ENCODE measurements around the gene PCDH15. TPM values are rescaled to one million over a fixed set of nuclear protein-coding genes. Genes with fewer than 3 reads are reported as not detected.

Gene PCDH15
- total RNA-seq, 1 donor from 2014 or later = not detected

- TF ChIP-seq CTCF (IDR thresholded peaks at IDR 0.05; ENCODE audit: insufficient read depth, low read length, severe bottlenecking) = no peak
- no peak overlapping the region for H3K4me3 ChIP-seq (ENCODE audit: low read depth, low read length)
- FAIRE-seq (no peak), DNase-seq (ENCODE audit: low read depth) (no peak)
- H3K36me3 ChIP-seq (ENCODE audit: control insufficient read depth, insufficient read depth, low read length) = no peaks in the 10 kb centered on the region
- no peaks in the 10 kb centered on the region for H3K27me3 ChIP-seq (ENCODE audit: control insufficient read depth, insufficient read depth, low read length)
Observed at GRCh38 chr10:54503863-54504262, 297.2 kb downstream of the PCDH15 start.

- no peak for FAIRE-seq
- no peak for TF ChIP-seq CTCF (IDR thresholded peaks at IDR 0.05; ENCODE audit: insufficient read depth, low read length, severe bottlenecking)
- DNase-seq (ENCODE audit: low read depth) = no peak
- H3K4me3 ChIP-seq (ENCODE audit: low read depth, low read length) = no peak overlapping the region
- H3K36me3 ChIP-seq (ENCODE audit: control insufficient read depth, insufficient read depth, low read length) = no peaks in the 10 kb centered on the region
- H3K27me3 ChIP-seq (ENCODE audit: control insufficient read depth, insufficient read depth, low read length) = no peaks in the 10 kb centered on the region
Observed at GRCh38 chr10:54501929-54502328, 299.1 kb downstream of the PCDH15 start.

DNA sequence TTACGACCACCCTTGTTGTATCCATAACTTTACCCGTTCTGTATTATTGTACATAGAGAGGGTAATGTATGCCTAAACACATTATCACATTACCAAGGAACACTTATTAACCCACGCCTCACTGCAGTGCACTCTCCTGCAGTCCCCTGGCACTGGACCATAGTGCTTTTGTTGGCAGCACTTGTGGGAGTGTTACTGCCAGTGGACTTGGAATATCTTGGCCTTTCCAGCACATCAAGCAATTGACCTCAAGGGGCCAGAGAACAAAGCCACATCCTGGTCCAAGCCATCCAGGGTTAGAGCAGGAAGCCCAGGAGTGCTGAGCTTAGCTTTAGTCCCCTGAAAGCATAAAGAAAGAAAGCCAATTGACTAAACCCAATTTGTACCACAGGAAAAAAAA is 304.2 kb downstream of the PCDH15 start:
- TF ChIP-seq CTCF (IDR thresholded peaks at IDR 0.05; ENCODE audit: insufficient read depth, low read length, severe bottlenecking) = no peak
- FAIRE-seq (no peak), DNase-seq (ENCODE audit: low read depth) (no peak)
- no peak overlapping the region for H3K4me3 ChIP-seq (ENCODE audit: low read depth, low read length)
- no peaks in the 10 kb centered on the region for H3K27me3 ChIP-seq (ENCODE audit: control insufficient read depth, insufficient read depth, low read length)
- no peaks in the 10 kb centered on the region for H3K36me3 ChIP-seq (ENCODE audit: control insufficient read depth, insufficient read depth, low read length)

DNA sequence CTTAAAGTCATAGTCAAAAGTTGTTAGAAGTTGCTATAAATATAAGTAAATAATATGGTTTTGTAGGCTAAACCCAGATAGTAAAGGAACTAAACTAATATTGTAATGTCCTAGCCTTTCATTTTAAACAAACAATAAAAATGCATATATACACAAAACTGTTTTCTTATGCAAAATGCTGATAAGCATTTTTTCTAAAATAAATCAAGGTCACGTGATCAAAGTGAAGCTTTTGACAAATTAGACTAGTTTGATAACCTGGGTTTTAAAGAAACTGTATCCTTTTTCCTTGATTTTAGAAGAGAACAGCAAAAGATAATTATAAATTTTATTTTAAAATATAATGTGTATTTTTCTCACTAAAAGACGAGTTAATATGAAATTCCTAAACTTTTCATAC is 313.3 kb downstream of the PCDH15 start:
- Histone ChIP-seq H3K27me3 (ENCODE audit: control insufficient read depth, insufficient read depth, low read length) (no peaks in the 10 kb centered on the region), H3K4me3 (ENCODE audit: low read depth, low read length) (no peak overlapping the region)

DNA sequence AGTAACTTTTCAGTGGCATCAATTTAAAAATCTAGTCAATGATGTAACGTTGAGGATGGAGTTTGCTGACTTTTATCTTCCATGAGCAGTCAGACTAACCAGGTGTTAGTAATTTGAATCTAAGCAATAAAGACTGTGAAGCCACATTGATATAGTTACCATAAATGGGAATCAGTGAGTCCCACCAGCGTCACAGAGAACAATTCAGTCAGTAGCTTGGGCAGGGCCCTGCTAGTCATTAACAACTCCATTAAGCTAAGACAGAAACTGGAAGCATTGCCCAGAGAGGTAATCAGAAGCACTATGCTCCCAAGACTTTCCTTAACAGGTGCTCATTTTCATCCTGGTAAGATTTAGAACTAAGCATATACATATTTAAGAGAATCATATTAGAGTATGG is 315.1 kb downstream of the PCDH15 start:
- no peak for FAIRE-seq
- H3K4me3 ChIP-seq (ENCODE audit: low read depth, low read length) = no peak overlapping the region
- H3K36me3 ChIP-seq (ENCODE audit: control insufficient read depth, insufficient read depth, low read length) = no peaks in the 10 kb centered on the region
- DNase-seq (ENCODE audit: low read depth) = no peak
- TF ChIP-seq CTCF (IDR thresholded peaks at IDR 0.05; ENCODE audit: insufficient read depth, low read length, severe bottlenecking) = no peak
- H3K27me3 ChIP-seq (ENCODE audit: control insufficient read depth, insufficient read depth, low read length) = no peaks in the 10 kb centered on the region

More for the DNA sequence above, 313.3 kb downstream of the PCDH15 start:
- DNase-seq (ENCODE audit: low read depth) = no peak
- no peaks in the 10 kb centered on the region for H3K36me3 ChIP-seq (ENCODE audit: control insufficient read depth, insufficient read depth, low read length)
- no peak for TF ChIP-seq CTCF (IDR thresholded peaks at IDR 0.05; ENCODE audit: insufficient read depth, low read length, severe bottlenecking)
- no peak for FAIRE-seq

DNA sequence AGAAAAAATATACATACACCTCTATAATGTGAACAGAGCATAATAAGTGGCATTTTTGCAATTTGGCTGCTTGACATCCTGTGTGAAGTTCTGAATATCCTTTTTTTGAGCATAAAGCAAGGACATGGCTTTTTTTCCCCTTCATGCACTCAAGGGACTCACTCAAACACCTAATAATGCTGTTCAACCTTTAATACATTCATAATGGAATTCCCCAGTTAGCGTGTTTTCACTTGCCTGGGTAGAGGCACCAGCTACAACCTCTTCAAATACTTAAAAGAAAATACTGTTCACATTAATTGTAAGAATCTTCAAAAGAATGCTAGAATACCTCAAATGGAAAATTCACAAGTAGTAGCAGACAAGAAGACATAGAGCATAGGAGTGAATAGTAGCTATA is 316.8 kb downstream of the PCDH15 start:
- Histone ChIP-seq H3K36me3 (ENCODE audit: control insufficient read depth, insufficient read depth, low read length) (no peaks in the 10 kb centered on the region), H3K4me3 (ENCODE audit: low read depth, low read length) (no peak overlapping the region), H3K27me3 (ENCODE audit: control insufficient read depth, insufficient read depth, low read length) (no peaks in the 10 kb centered on the region)
- peak; percentile 21 for DNase-seq (ENCODE audit: low read depth)
- no peak for FAIRE-seq
- no peak for TF ChIP-seq CTCF (IDR thresholded peaks at IDR 0.05; ENCODE audit: insufficient read depth, low read length, severe bottlenecking)
